ENCODE results near the gene CNTN1. TPM values are rescaled to one million over a fixed set of nuclear protein-coding genes. Genes with fewer than 3 reads are reported as not detected.

The CNTN1 gene
- polyA plus RNA-seq, 1 donor from 2014 or later, result 101 TPM

DNA sequence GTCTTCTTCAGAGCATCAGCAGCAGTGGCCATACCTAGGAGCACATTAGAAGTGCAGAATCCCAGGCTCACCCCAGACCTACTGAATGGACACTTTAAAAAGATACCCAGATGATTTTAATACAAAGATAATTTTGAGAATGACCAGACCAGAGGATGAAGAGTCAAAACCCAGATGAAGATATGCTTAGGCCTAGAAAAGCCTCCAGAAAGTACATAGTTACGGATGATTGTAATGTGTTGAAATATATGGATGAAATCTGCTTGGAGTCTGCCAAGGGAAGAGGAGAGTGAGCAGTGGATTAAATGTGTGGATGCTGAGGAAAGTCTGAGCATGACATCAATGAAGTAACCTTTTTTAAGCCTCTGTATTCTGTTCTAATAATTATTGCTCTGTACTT lies 245.7 kb downstream of the CNTN1 start:
- Histone ChIP-seq H3K27me3 (ENCODE audit: insufficient read depth, low read depth, low read length) (no peaks in the 10 kb centered on the region), H3F3A (ENCODE audit: insufficient read depth, low read length, poor library complexity, severe bottlenecking) (no peaks in the 10 kb centered on the region), H3K4me3 (ENCODE audit: low read length) (no peak overlapping the region), H3K79me2 (replicated peaks; ENCODE audit: insufficient read depth, low read length) (no peaks in the 10 kb centered on the region), H3K4me2 (ENCODE audit: low read length) (no peak overlapping the region), H3K9ac (ENCODE audit: low read length) (no peak overlapping the region), H2AFZ (ENCODE audit: low read depth, low read length) (no peak overlapping the region), H3K36me3 (ENCODE audit: insufficient read depth, low read length) (peaks cover 3% of the 10 kb centered on the region), H4K20me1 (ENCODE audit: insufficient read depth) (no peaks in the 10 kb centered on the region), H3K9me3 (ENCODE audit: low read length) (no peaks in the 10 kb centered on the region), H3K9me2 (ENCODE audit: insufficient read depth, low read length) (no peaks in the 10 kb centered on the region), H3K27ac (ENCODE audit: low read length) (no peak overlapping the region)
- TF ChIP-seq, protein P1, sequence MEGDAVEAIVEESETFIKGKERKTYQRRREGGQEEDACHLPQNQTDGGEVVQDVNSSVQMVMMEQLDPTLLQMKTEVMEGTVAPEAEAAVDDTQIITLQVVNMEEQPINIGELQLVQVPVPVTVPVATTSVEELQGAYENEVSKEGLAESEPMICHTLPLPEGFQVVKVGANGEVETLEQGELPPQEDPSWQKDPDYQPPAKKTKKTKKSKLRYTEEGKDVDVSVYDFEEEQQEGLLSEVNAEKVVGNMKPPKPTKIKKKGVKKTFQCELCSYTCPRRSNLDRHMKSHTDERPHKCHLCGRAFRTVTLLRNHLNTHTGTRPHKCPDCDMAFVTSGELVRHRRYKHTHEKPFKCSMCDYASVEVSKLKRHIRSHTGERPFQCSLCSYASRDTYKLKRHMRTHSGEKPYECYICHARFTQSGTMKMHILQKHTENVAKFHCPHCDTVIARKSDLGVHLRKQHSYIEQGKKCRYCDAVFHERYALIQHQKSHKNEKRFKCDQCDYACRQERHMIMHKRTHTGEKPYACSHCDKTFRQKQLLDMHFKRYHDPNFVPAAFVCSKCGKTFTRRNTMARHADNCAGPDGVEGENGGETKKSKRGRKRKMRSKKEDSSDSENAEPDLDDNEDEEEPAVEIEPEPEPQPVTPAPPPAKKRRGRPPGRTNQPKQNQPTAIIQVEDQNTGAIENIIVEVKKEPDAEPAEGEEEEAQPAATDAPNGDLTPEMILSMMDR (IDR thresholded peaks at IDR 0.05; ENCODE audit: poor library complexity, severe bottlenecking), result no peak
- TF ChIP-seq EP300 (conservative IDR thresholded peaks at IDR 0.05; ENCODE audit: poor library complexity, severe bottlenecking), result no peak
- no peak for TF ChIP-seq RAD21 (conservative IDR thresholded peaks at IDR 0.05)
- no peak for TF ChIP-seq POLR2AphosphoS5 (IDR thresholded peaks at IDR 0.05)
- TF ChIP-seq, protein P2, sequence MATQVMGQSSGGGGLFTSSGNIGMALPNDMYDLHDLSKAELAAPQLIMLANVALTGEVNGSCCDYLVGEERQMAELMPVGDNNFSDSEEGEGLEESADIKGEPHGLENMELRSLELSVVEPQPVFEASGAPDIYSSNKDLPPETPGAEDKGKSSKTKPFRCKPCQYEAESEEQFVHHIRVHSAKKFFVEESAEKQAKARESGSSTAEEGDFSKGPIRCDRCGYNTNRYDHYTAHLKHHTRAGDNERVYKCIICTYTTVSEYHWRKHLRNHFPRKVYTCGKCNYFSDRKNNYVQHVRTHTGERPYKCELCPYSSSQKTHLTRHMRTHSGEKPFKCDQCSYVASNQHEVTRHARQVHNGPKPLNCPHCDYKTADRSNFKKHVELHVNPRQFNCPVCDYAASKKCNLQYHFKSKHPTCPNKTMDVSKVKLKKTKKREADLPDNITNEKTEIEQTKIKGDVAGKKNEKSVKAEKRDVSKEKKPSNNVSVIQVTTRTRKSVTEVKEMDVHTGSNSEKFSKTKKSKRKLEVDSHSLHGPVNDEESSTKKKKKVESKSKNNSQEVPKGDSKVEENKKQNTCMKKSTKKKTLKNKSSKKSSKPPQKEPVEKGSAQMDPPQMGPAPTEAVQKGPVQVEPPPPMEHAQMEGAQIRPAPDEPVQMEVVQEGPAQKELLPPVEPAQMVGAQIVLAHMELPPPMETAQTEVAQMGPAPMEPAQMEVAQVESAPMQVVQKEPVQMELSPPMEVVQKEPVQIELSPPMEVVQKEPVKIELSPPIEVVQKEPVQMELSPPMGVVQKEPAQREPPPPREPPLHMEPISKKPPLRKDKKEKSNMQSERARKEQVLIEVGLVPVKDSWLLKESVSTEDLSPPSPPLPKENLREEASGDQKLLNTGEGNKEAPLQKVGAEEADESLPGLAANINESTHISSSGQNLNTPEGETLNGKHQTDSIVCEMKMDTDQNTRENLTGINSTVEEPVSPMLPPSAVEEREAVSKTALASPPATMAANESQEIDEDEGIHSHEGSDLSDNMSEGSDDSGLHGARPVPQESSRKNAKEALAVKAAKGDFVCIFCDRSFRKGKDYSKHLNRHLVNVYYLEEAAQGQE (IDR thresholded peaks at IDR 0.05; ENCODE audit: borderline replicate concordance), result no peak
- no peak for TF ChIP-seq EZH2 (IDR thresholded peaks at IDR 0.05; ENCODE audit: borderline replicate concordance, insufficient read depth, low read length, poor library complexity, severe bottlenecking)
- no peak for TF ChIP-seq MXI1 (conservative IDR thresholded peaks at IDR 0.05; ENCODE audit: poor library complexity, severe bottlenecking)
- TF ChIP-seq SMC3 (conservative IDR thresholded peaks at IDR 0.05; ENCODE audit: poor library complexity), result no peak
- no peak for TF ChIP-seq TAF1 (IDR thresholded peaks at IDR 0.05; ENCODE audit: low read depth)

DNA sequence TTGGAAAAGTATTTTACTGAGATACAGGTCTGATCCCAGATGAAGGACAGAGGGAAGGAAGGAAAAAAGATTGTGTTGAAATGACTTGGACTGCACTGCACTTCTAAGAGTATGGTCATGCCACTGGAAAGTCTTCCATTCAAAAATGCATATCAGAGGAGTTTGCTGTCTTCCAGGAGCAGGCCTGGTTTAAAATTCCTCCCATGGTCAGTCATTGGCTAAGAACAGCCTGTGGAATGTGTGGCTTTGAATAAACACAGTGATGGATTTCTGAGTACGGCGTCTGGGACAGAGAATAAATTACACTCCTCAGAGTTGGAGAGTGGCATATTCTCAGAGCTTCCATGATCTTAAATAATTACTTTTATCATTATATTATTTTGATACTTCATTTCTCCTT lies 250.1 kb downstream of the CNTN1 start:
- Histone ChIP-seq H3K36me3 (ENCODE audit: insufficient read depth, low read length) (peaks cover under 1% of the 10 kb centered on the region), H3K27me3 (ENCODE audit: insufficient read depth, low read depth, low read length) (no peaks in the 10 kb centered on the region), H4K20me1 (ENCODE audit: insufficient read depth) (no peaks in the 10 kb centered on the region), H3K9me2 (ENCODE audit: insufficient read depth, low read length) (no peaks in the 10 kb centered on the region), H3K4me3 (ENCODE audit: low read length) (no peak overlapping the region), H3F3A (ENCODE audit: insufficient read depth, low read length, poor library complexity, severe bottlenecking) (no peaks in the 10 kb centered on the region), H2AFZ (ENCODE audit: low read depth, low read length) (no peak overlapping the region), H3K9ac (ENCODE audit: low read length) (no peak overlapping the region), H3K9me3 (ENCODE audit: low read length) (no peaks in the 10 kb centered on the region), H3K4me2 (ENCODE audit: low read length) (no peak overlapping the region), H3K79me2 (replicated peaks; ENCODE audit: insufficient read depth, low read length) (no peaks in the 10 kb centered on the region), H3K27ac (ENCODE audit: low read length) (no peak overlapping the region)
- TF ChIP-seq, protein P2 (IDR thresholded peaks at IDR 0.05; ENCODE audit: borderline replicate concordance), result no peak
- TF ChIP-seq TAF1 (IDR thresholded peaks at IDR 0.05; ENCODE audit: low read depth) (no peak), EZH2 (IDR thresholded peaks at IDR 0.05; ENCODE audit: borderline replicate concordance, insufficient read depth, low read length, poor library complexity, severe bottlenecking) (no peak), EP300 (conservative IDR thresholded peaks at IDR 0.05; ENCODE audit: poor library complexity, severe bottlenecking) (no peak), RAD21 (conservative IDR thresholded peaks at IDR 0.05) (no peak), MXI1 (conservative IDR thresholded peaks at IDR 0.05; ENCODE audit: poor library complexity, severe bottlenecking) (no peak), POLR2AphosphoS5 (IDR thresholded peaks at IDR 0.05) (no peak), SMC3 (conservative IDR thresholded peaks at IDR 0.05; ENCODE audit: poor library complexity) (no peak)
- TF ChIP-seq, protein P1 (IDR thresholded peaks at IDR 0.05; ENCODE audit: poor library complexity, severe bottlenecking), result no peak

Data from neural cell (in vitro differentiated cells).